Measurements from ENCODE around the gene KRT14. TPM values are rescaled to one million over a fixed set of nuclear protein-coding genes. Genes with fewer than 3 reads are reported as not detected.
"Not testable (repeated sequence)": the region's sequence is repeated elsewhere in the genome, so short reads cannot be mapped to it uniquely, and the experiment has no call there.

KRT14 gene
- total RNA-seq, 2 donors from 2014 or later: not detected

GRCh38 chr17:41627316-41628072 is 40.8 kb upstream of the KRT14 start:
- Histone ChIP-seq H3K36me3 (no peaks in the 10 kb centered on the region), H3K4me1 (no peaks in the 10 kb centered on the region), H3K9ac (ENCODE audit: low read depth in 2 of 2, low read length in 2 of 2) (no peak overlapping the region), H3K27me3 (no peaks in the 10 kb centered on the region), H3K9me3 (no peaks in the 10 kb centered on the region), H3K4me3 (no peak overlapping the region), H3K27ac (no peak overlapping the region)
- DNase-seq: no peak
- intact Hi-C loops (cut with DNase I): no loop called here
- TF ChIP-seq CTCF (IDR thresholded peaks at IDR 0.05): no peak

- H3K27ac ChIP-seq; H3K9ac ChIP-seq (ENCODE audit: low read depth in 2 of 2, low read length in 2 of 2); DNase-seq; H3K9me3 ChIP-seq; H3K36me3 ChIP-seq; H3K4me3 ChIP-seq; intact Hi-C loops (cut with DNase I); H3K27me3 ChIP-seq; H3K4me1 ChIP-seq: not testable (repeated sequence)
Measured at GRCh38 chr17:41626914-41627295, 40.2 kb upstream of the KRT14 start.

- intact Hi-C loops (cut with DNase I); H3K4me1 ChIP-seq; H3K9me3 ChIP-seq; H3K27ac ChIP-seq; H3K36me3 ChIP-seq; DNase-seq; H3K27me3 ChIP-seq; H3K9ac ChIP-seq (ENCODE audit: low read depth in 2 of 2, low read length in 2 of 2); H3K4me3 ChIP-seq: not testable (repeated sequence)
Measured at GRCh38 chr17:41626028-41626913, 39.6 kb upstream of the KRT14 start.

GRCh38 chr17:41625602-41626001 is 38.9 kb upstream of the KRT14 start:
- intact Hi-C loops (cut with DNase I): no loop called here
- Histone ChIP-seq H3K9me3 (no peaks in the 10 kb centered on the region), H3K4me3 (no peak overlapping the region), H3K27me3 (no peaks in the 10 kb centered on the region), H3K9ac (ENCODE audit: low read depth in 2 of 2, low read length in 2 of 2) (no peak overlapping the region), H3K27ac (no peak overlapping the region), H3K4me1 (no peaks in the 10 kb centered on the region), H3K36me3 (no peaks in the 10 kb centered on the region)
- no peak for TF ChIP-seq CTCF (IDR thresholded peaks at IDR 0.05)
- DNase-seq: no peak

- TF ChIP-seq CTCF (IDR thresholded peaks at IDR 0.05): no peak
- Histone ChIP-seq H3K4me3 (no peak within 1 kb of the TSS), H3K9ac (ENCODE audit: low read depth in 2 of 2, low read length in 2 of 2) (no peak within 1 kb of the TSS), H3K4me1 (no peaks in the 10 kb centered on the region), H3K27me3 (no peaks in the 10 kb centered on the region), H3K9me3 (no peaks in the 10 kb centered on the region), H3K36me3 (no peaks in the 10 kb centered on the region), H3K27ac (no peak within 1 kb of the TSS)
- intact Hi-C loops (cut with DNase I): no loop called here
- DNase-seq: no peak
Measured at GRCh38 chr17:41624208-41625101, 37.8 kb upstream of the KRT14 start, which contains the start of gene KRT17. KRT17 (minus strand) TSS chr17:41624575; CDS start chr17:41624509, 66 bp downstream.

- H3K4me3 ChIP-seq; H3K4me1 ChIP-seq; intact Hi-C loops (cut with DNase I); H3K27ac ChIP-seq; H3K9ac ChIP-seq (ENCODE audit: low read depth in 2 of 2, low read length in 2 of 2); H3K9me3 ChIP-seq; H3K27me3 ChIP-seq; DNase-seq; H3K36me3 ChIP-seq: not testable (repeated sequence)
Measured at GRCh38 chr17:41623184-41623861, 36.6 kb upstream of the KRT14 start.

GRCh38 chr17:41622340-41623183 is 35.9 kb upstream of the KRT14 start:
- intact Hi-C loops (cut with DNase I); H3K4me3 ChIP-seq; H3K9ac ChIP-seq (ENCODE audit: low read depth in 2 of 2, low read length in 2 of 2); H3K36me3 ChIP-seq; H3K27ac ChIP-seq; H3K4me1 ChIP-seq; DNase-seq; H3K9me3 ChIP-seq; H3K27me3 ChIP-seq: not testable (repeated sequence)

Data from colonic mucosa (tissue), 4 donors.